NCI-H1417 (cell line): ENCODE measurements around the gene LMOD1.
A peak's percentile ranks its signal among the peaks of the same experiment; 100 is the strongest.
"Not testable (repeated sequence)": the region's sequence is repeated elsewhere in the genome, so short reads cannot be mapped to it uniquely, and the experiment has no call there.

ENCODE experiments used
- DNase-seq, 3 experiments: peaks; one replicate each; lab custom pipeline; 2025; lab: John Stamatoyannopoulos, UW

The LMOD1 gene

GRCh38 chr1:201946224-201946908, at the start of gene LMOD1:
Gene LMOD1, minus strand, starts transcription at chr1:201946548. Its CDS starts 208 bp downstream, at chr1:201946340.
- peak in 2 of 3 experiments; percentile 52 to 74 for DNase-seq

- DNase-seq: no peak
Observed at GRCh38 chr1:201990427-201990826, 44.1 kb upstream of the LMOD1 start.

GRCh38 chr1:201989354-201990128, 43.2 kb upstream of the LMOD1 start:
- DNase-seq: no peak

- no peak for DNase-seq
Observed at GRCh38 chr1:201988601-201989000, 42.3 kb upstream of the LMOD1 start.

- no peak for DNase-seq
Observed at GRCh38 chr1:201985355-201985754, 39.0 kb upstream of the LMOD1 start.

- no peak for DNase-seq
Observed at GRCh38 chr1:201984446-201984845, 38.1 kb upstream of the LMOD1 start.

- DNase-seq: peak in 2 of 3 experiments; percentile 43 to 60
Observed at GRCh38 chr1:201983380-201983805, 37.0 kb upstream of the LMOD1 start.

- DNase-seq: peak; percentile 89 to 95 (median 90)
Observed at GRCh38 chr1:201982623-201983379, 36.5 kb upstream of the LMOD1 start, which contains the start of gene RNPEP. Gene RNPEP, plus strand, starts transcription at chr1:201982648. Its CDS starts 19 bp downstream, at chr1:201982667.

GRCh38 chr1:201982082-201982622, 35.8 kb upstream of the LMOD1 start:
- DNase-seq: no peak

- DNase-seq: peak in 2 of 3 experiments; percentile 17 to 72
Observed at GRCh38 chr1:201970334-201971159, 24.2 kb upstream of the LMOD1 start.

- DNase-seq: no peak
Observed at GRCh38 chr1:201968202-201968925, 22.0 kb upstream of the LMOD1 start.

GRCh38 chr1:201966171-201966570, 19.8 kb upstream of the LMOD1 start:
- no peak for DNase-seq

- DNase-seq: no peak
Observed at GRCh38 chr1:201964261-201964660, 17.9 kb upstream of the LMOD1 start.

GRCh38 chr1:201962382-201962781, 16.0 kb upstream of the LMOD1 start:
- not testable (repeated sequence) for DNase-seq

GRCh38 chr1:201958348-201958747, 12.0 kb upstream of the LMOD1 start:
- no peak for DNase-seq

- no peak for DNase-seq
Observed at GRCh38 chr1:201955729-201956143, 9.4 kb upstream of the LMOD1 start.

GRCh38 chr1:201955009-201955728, 8.8 kb upstream of the LMOD1 start, which contains the start of gene TIMM17A:
Gene TIMM17A, plus strand, starts transcription at chr1:201955503. Its CDS starts 24 bp downstream, at chr1:201955527.
- peak; percentile 89 to 99 (median 95) for DNase-seq

- DNase-seq: no peak
Observed at GRCh38 chr1:201954263-201955008, 8.1 kb upstream of the LMOD1 start.

- no peak for DNase-seq
Observed at GRCh38 chr1:201949491-201949890, 3.1 kb upstream of the LMOD1 start.
